LNCaP clone FGC (cell line): ENCODE data around the gene GFPT2.
A peak's percentile ranks its signal among the peaks of the same experiment; 100 is the strongest.

ENCODE experiments used
- DNase-seq: peaks from one replicate; pipeline ENCODE4 v3.0.0-alpha.2; 2011; ENCODE audit warnings: low read depth
- H3K4me3 ChIP-seq: 2 replicates; pipeline ENCODE4 v1.5.1; 2011; ENCODE audit warnings: mild to moderate bottlenecking, low read depth, low read length, control low read depth
- CTCF ChIP-seq: IDR thresholded peaks from 2 replicates; pipeline ENCODE4 v1.5.1; 2012; ENCODE audit warnings: mild to moderate bottlenecking; ENCODE audit not compliant: control insufficient read depth, insufficient read depth; ENCODE audit errors: extremely low read depth

GFPT2 gene

GRCh38 chr5:180330270-180330648 lies 22.9 kb downstream of the GFPT2 start:
- DNase-seq, result no peak
- no peak for TF ChIP-seq CTCF
- H3K4me3 ChIP-seq, result no peak overlapping the region

- TF ChIP-seq CTCF, result no peak
- no peak for DNase-seq
- no peak overlapping the region for H3K4me3 ChIP-seq
These were observed 23.4 kb downstream of the GFPT2 start for GRCh38 chr5:180329606-180330269.

GRCh38 chr5:180329138-180329435 lies 24.0 kb downstream of the GFPT2 start:
- DNase-seq, result no peak
- TF ChIP-seq CTCF, result no peak
- no peak overlapping the region for H3K4me3 ChIP-seq

- TF ChIP-seq CTCF, result peak; percentile 92
- DNase-seq, result peak; percentile 59
- no peak overlapping the region for H3K4me3 ChIP-seq
These were observed 24.6 kb downstream of the GFPT2 start for GRCh38 chr5:180328296-180329137.

GRCh38 chr5:180326989-180327565 lies 26.1 kb downstream of the GFPT2 start:
- no peak for DNase-seq
- H3K4me3 ChIP-seq, result no peak overlapping the region
- no peak for TF ChIP-seq CTCF

- DNase-seq, result no peak
- H3K4me3 ChIP-seq, result no peak overlapping the region
- no peak for TF ChIP-seq CTCF
These were observed 28.6 kb downstream of the GFPT2 start for GRCh38 chr5:180324601-180324950.
